OCI-LY1 (cell line): ENCODE measurements around the gene ZFR.
"Not testable (repeated sequence)": the region's sequence is repeated elsewhere in the genome, so short reads cannot be mapped to it uniquely, and the experiment has no call there.

Experiments used
- H2AFZ ChIP-seq: fragments of 200-600 bp; sonication (generic), shearing (Covaris generic); 2 replicates; pipeline ENCODE4 v1.6.0; 2014; ENCODE audit warnings: antibody characterized with exemption, mild to moderate bottlenecking, low read length
- H3F3A ChIP-seq: fragments of 200-600 bp; sonication (generic), shearing (Covaris generic); 2 replicates; pipeline ENCODE4 v1.6.0; 2014; ENCODE audit warnings: mild to moderate bottlenecking, antibody characterized with exemption, low read length, moderate library complexity; ENCODE audit not compliant: insufficient read depth
- H3K27ac ChIP-seq: fragments of 200-600 bp; sonication (generic); 2 replicates; pipeline ENCODE4 v1.5.1; 2014; ENCODE audit warnings: low read length, mixed run types, mild to moderate bottlenecking, low read depth; ENCODE audit not compliant: poor library complexity, severe bottlenecking
- H3K27me3 ChIP-seq: fragments of 200-600 bp; sonication (generic); 2 replicates; pipeline ENCODE4 v1.6.0; 2014; ENCODE audit warnings: antibody characterized with exemption, mild to moderate bottlenecking, low read length, moderate library complexity; ENCODE audit not compliant: insufficient read depth
- H3K36me3 ChIP-seq: fragments of 200-600 bp; sonication (generic); 2 replicates; pipeline ENCODE4 v1.6.1; 2014; ENCODE audit warnings: mild to moderate bottlenecking, antibody characterized with exemption, low read length, moderate library complexity, mixed read lengths; ENCODE audit not compliant: insufficient read depth
- H3K4me1 ChIP-seq: fragments of 200-600 bp; sonication (generic); 2 replicates; pipeline ENCODE4 v1.5.1; 2014; ENCODE audit warnings: mild to moderate bottlenecking, low read length, moderate library complexity; ENCODE audit not compliant: insufficient read depth, severe bottlenecking
- H3K4me2 ChIP-seq: fragments of 200-600 bp; sonication (generic), shearing (Covaris generic); 2 replicates; pipeline ENCODE4 v1.6.1; 2014; ENCODE audit warnings: low read length
- H3K4me3 ChIP-seq: fragments of 200-600 bp; sonication (generic); 2 replicates; pipeline ENCODE4 v1.5.1; 2014; ENCODE audit warnings: low read length, low read depth, mild to moderate bottlenecking, mixed read lengths; ENCODE audit not compliant: poor library complexity, severe bottlenecking
- H3K79me2 ChIP-seq: fragments of 200-600 bp; shearing (Covaris generic); 2 replicates; pipeline ENCODE4 v1.6.1; 2016; ENCODE audit warnings: mixed run types, low read length, mixed read lengths; ENCODE audit not compliant: insufficient read depth
- H3K9ac ChIP-seq: fragments of 200-600 bp; sonication (generic), shearing (Covaris generic); 2 replicates; pipeline ENCODE4 v1.6.1; 2014; ENCODE audit warnings: mild to moderate bottlenecking, low read length, mixed read lengths
- H3K9me2 ChIP-seq: fragments of 200-600 bp; sonication (generic), shearing (Covaris generic); 2 replicates; pipeline ENCODE4 v1.6.1; 2014; ENCODE audit warnings: low read depth, mild to moderate bottlenecking, low read length, mixed read lengths
- H3K9me3 ChIP-seq: fragments of 200-600 bp; shearing (Covaris generic); 2 replicates; pipeline ENCODE4 v1.6.1; 2014; ENCODE audit warnings: low read length, mixed read lengths
- H4K20me1 ChIP-seq: fragments of 200-600 bp; sonication (generic), shearing (Covaris generic); 2 replicates; pipeline ENCODE4 v1.6.0; 2016; ENCODE audit warnings: mild to moderate bottlenecking, low read length; ENCODE audit not compliant: insufficient read depth
- CTCF ChIP-seq: fragments of 200-600 bp; sonication (generic), shearing (Covaris generic); IDR thresholded peaks from 2 replicates; pipeline ENCODE4 v1.5.1; 2017; ENCODE audit warnings: mild to moderate bottlenecking, antibody characterized with exemption, low read length, moderate library complexity, mixed read lengths
- EZH2 ChIP-seq: fragments of 200-600 bp; sonication (generic), shearing (Covaris generic); IDR thresholded peaks from 2 replicates; pipeline ENCODE4 v1.8.0; 2017; ENCODE audit warnings: borderline replicate concordance, mixed run types, mild to moderate bottlenecking, antibody characterized with exemption, low read length, moderate library complexity, mixed read lengths

Gene ZFR

GRCh38 chr5:32323741-32324140 is 120.8 kb downstream of the ZFR start:
- Histone ChIP-seq H3K79me2 (no peaks in the 10 kb centered on the region), H3K9ac (no peak overlapping the region), H3K27ac (no peak overlapping the region), H3K9me3 (peaks cover 6% of the 10 kb centered on the region; the same call in 1 of the 2 replicates), H3K4me3 (no peak overlapping the region), H3K36me3 (no peaks in the 10 kb centered on the region; the same call in 1 of the 2 replicates), H4K20me1 (no peaks in the 10 kb centered on the region), H2AFZ (no peak overlapping the region), H3K4me1 (no peaks in the 10 kb centered on the region), H3F3A (no peaks in the 10 kb centered on the region), H3K9me2 (no peaks in the 10 kb centered on the region), H3K4me2 (no peak overlapping the region), H3K27me3 (no peaks in the 10 kb centered on the region)
- TF ChIP-seq CTCF (no peak), EZH2 (no peak)

GRCh38 chr5:32322882-32323281 is 121.7 kb downstream of the ZFR start:
- Histone ChIP-seq H4K20me1 (no peaks in the 10 kb centered on the region), H3K9me2 (no peaks in the 10 kb centered on the region), H3K4me2 (no peak overlapping the region), H3K36me3 (no peaks in the 10 kb centered on the region; the same call in 1 of the 2 replicates), H3K9ac (no peak overlapping the region), H3K27me3 (no peaks in the 10 kb centered on the region), H2AFZ (no peak overlapping the region), H3K27ac (no peak overlapping the region), H3F3A (no peaks in the 10 kb centered on the region), H3K9me3 (peaks cover 6% of the 10 kb centered on the region; the same call in 1 of the 2 replicates), H3K4me1 (no peaks in the 10 kb centered on the region), H3K4me3 (no peak overlapping the region), H3K79me2 (no peaks in the 10 kb centered on the region)
- TF ChIP-seq CTCF (no peak), EZH2 (no peak)

- not testable (repeated sequence) for H3K9ac ChIP-seq, H3K27me3 ChIP-seq, H3F3A ChIP-seq, H3K27ac ChIP-seq, H3K4me2 ChIP-seq, H3K4me1 ChIP-seq, H3K9me3 ChIP-seq, H3K4me3 ChIP-seq, H4K20me1 ChIP-seq, H3K9me2 ChIP-seq, H2AFZ ChIP-seq, H3K79me2 ChIP-seq, H3K36me3 ChIP-seq
These were observed 122.8 kb downstream of the ZFR start for GRCh38 chr5:32321787-32322186.

GRCh38 chr5:32320576-32320975 is 124.0 kb downstream of the ZFR start:
- H3F3A ChIP-seq = no peaks in the 10 kb centered on the region
- H3K4me1 ChIP-seq = no peaks in the 10 kb centered on the region
- TF ChIP-seq EZH2 (no peak), CTCF (no peak)
- H3K79me2 ChIP-seq = no peaks in the 10 kb centered on the region
- H3K4me2 ChIP-seq = no peak overlapping the region
- H3K9me3 ChIP-seq = peaks cover 6% of the 10 kb centered on the region; the same call in 1 of the 2 replicates
- no peaks in the 10 kb centered on the region for H3K9me2 ChIP-seq
- H3K36me3 ChIP-seq = no peaks in the 10 kb centered on the region; the same call in 1 of the 2 replicates
- no peaks in the 10 kb centered on the region for H3K27me3 ChIP-seq
- no peak overlapping the region for H3K27ac ChIP-seq
- H3K4me3 ChIP-seq = no peak overlapping the region
- H3K9ac ChIP-seq = no peak overlapping the region
- H2AFZ ChIP-seq = no peak overlapping the region
- no peaks in the 10 kb centered on the region for H4K20me1 ChIP-seq
